Measurements from ENCODE around the gene CD3E.

Gene CD3E

DNA sequence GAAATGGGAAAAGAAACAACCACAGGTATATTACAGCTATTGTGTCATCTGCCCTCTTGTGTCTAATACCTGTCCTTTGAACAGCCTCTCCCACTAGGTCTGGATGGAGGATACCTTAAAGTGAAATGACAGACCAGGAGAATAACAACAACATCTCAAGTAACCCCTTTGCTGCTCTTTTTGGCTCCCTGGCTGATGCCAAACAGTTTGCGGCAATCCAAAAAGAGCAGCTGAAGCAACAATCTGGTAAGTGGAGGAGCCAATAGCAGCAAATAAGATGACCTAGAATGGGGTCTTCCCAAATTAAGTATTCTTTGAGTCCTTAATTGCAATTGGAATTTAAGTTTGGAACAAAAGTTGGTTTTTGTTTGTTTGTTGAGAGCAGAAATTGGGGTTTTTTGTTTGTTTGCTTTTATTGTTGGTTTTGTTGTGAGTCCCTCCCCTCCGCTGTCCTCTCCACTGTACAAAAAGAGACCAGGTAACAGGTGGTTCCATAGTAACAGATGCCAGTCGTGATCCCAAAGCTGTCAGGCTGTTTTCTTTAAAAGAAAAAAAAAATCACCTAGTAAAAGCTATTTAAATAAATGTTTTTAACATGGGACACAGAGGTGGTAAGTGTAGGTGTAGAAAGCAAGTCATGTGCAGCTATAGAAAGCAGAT is 60.6 kb downstream of the CD3E start:
- H3K9me2 ChIP-seq (replicated peaks; ENCODE audit: insufficient read depth, low read length) = no peaks in the 10 kb centered on the region
- H3K4me3 ChIP-seq (ENCODE audit: insufficient read depth, low read length, poor library complexity, severe bottlenecking) = no peak overlapping the region
- no peaks in the 10 kb centered on the region for H3K27me3 ChIP-seq (ENCODE audit: low read length)
- H3F3A ChIP-seq (ENCODE audit: insufficient read depth) = no peaks in the 10 kb centered on the region
- H2AFZ ChIP-seq (ENCODE audit: low read depth, low read length, severe bottlenecking) = no peak overlapping the region
- no peak overlapping the region for H3K27ac ChIP-seq (ENCODE audit: low read depth, low read length)
- no peaks in the 10 kb centered on the region for H3K9me3 ChIP-seq (ENCODE audit: insufficient read depth, low read length)
- H3K36me3 ChIP-seq (ENCODE audit: low read length) = peaks cover 33% of the 10 kb centered on the region
- H3K79me2 ChIP-seq (ENCODE audit: insufficient read depth, low read length) = peaks cover 49% of the 10 kb centered on the region
- TF ChIP-seq, protein P1, sequence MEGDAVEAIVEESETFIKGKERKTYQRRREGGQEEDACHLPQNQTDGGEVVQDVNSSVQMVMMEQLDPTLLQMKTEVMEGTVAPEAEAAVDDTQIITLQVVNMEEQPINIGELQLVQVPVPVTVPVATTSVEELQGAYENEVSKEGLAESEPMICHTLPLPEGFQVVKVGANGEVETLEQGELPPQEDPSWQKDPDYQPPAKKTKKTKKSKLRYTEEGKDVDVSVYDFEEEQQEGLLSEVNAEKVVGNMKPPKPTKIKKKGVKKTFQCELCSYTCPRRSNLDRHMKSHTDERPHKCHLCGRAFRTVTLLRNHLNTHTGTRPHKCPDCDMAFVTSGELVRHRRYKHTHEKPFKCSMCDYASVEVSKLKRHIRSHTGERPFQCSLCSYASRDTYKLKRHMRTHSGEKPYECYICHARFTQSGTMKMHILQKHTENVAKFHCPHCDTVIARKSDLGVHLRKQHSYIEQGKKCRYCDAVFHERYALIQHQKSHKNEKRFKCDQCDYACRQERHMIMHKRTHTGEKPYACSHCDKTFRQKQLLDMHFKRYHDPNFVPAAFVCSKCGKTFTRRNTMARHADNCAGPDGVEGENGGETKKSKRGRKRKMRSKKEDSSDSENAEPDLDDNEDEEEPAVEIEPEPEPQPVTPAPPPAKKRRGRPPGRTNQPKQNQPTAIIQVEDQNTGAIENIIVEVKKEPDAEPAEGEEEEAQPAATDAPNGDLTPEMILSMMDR (IDR thresholded peaks at IDR 0.05; ENCODE audit: insufficient read depth, low read length, poor library complexity, severe bottlenecking) = no peak
- TF ChIP-seq EZH2phosphoT487 (conservative IDR thresholded peaks at IDR 0.05; ENCODE audit: low read length) = no peak
- H4K20me1 ChIP-seq (ENCODE audit: low read depth, low read length) = peaks cover 3% of the 10 kb centered on the region; the same call in 1 of the 2 replicates
- no peak overlapping the region for H3K4me2 ChIP-seq (ENCODE audit: low read depth, low read length, poor library complexity, severe bottlenecking)
- H3K9ac ChIP-seq (ENCODE audit: low read length) = no peak overlapping the region
